ENCODE measurements around the gene FNDC3B.

DNA sequence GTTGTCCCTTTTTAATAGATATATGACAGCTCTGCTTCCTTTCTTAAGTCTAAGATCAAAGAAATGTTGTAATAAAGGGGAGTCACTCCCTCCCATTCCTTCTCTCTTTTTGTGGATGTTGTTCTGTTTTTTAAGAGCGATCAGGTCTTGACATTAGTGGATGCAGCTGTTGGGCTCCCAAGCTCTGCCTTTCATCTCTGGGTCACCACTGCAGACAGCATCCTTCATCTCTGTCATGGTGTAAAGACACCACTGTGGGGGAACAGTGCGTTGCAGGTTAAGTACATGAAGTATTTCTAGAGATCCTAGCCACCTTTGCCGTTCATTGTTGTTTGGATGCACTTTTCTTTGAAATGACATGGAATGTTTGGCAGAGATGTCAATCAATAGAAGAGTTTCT is 17.7 kb downstream of the FNDC3B start:
- no peak for TF ChIP-seq POLR2A (IDR thresholded peaks at IDR 0.05; ENCODE audit: low read depth, low read length)
- TF ChIP-seq, protein P1, sequence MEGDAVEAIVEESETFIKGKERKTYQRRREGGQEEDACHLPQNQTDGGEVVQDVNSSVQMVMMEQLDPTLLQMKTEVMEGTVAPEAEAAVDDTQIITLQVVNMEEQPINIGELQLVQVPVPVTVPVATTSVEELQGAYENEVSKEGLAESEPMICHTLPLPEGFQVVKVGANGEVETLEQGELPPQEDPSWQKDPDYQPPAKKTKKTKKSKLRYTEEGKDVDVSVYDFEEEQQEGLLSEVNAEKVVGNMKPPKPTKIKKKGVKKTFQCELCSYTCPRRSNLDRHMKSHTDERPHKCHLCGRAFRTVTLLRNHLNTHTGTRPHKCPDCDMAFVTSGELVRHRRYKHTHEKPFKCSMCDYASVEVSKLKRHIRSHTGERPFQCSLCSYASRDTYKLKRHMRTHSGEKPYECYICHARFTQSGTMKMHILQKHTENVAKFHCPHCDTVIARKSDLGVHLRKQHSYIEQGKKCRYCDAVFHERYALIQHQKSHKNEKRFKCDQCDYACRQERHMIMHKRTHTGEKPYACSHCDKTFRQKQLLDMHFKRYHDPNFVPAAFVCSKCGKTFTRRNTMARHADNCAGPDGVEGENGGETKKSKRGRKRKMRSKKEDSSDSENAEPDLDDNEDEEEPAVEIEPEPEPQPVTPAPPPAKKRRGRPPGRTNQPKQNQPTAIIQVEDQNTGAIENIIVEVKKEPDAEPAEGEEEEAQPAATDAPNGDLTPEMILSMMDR (IDR thresholded peaks at IDR 0.05; ENCODE audit: extremely low read depth in 1 of 2, insufficient read depth in 1 of 2, low read depth in 1 of 2, low read length in 2 of 2), result no peak
- no peak for TF ChIP-seq MYC (IDR thresholded peaks at IDR 0.05; ENCODE audit: low read depth, low read length)
- TF ChIP-seq POLR2AphosphoS5 (IDR thresholded peaks at IDR 0.05; ENCODE audit: insufficient read depth, low read depth, low read length), result no peak
- TF ChIP-seq, protein P2, sequence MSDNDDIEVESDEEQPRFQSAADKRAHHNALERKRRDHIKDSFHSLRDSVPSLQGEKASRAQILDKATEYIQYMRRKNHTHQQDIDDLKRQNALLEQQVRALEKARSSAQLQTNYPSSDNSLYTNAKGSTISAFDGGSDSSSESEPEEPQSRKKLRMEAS (IDR thresholded peaks at IDR 0.05; ENCODE audit: insufficient read depth, insufficient read length), result no peak
